NCI-H748 treated with DMSO at 0.1 percent for 48 hours (cell line): Measurements from ENCODE around the gene AK9.

Experiments
- DNase-seq: peaks from one replicate; lab custom pipeline; 2025; lab: John Stamatoyannopoulos, UW

The AK9 gene

GRCh38 chr6:109510358-109510757 lies 180.6 kb downstream of the AK9 start:
- DNase-seq, result no peak

- DNase-seq, result no peak
Observed at GRCh38 chr6:109508166-109508860, 182.7 kb downstream of the AK9 start.

- no peak for DNase-seq
Observed at GRCh38 chr6:109507490-109508072, 183.4 kb downstream of the AK9 start.

GRCh38 chr6:109506841-109507240 lies 184.2 kb downstream of the AK9 start:
- no peak for DNase-seq

- no peak for DNase-seq
Observed at GRCh38 chr6:109506314-109506713, 184.7 kb downstream of the AK9 start.

- no peak for DNase-seq
Observed at GRCh38 chr6:109503327-109504224, 187.4 kb downstream of the AK9 start.

- DNase-seq, result no peak
Observed at GRCh38 chr6:109498936-109499335, 192.1 kb downstream of the AK9 start.

- DNase-seq, result no peak
Observed at GRCh38 chr6:109498052-109498451, 192.9 kb downstream of the AK9 start.

- no peak for DNase-seq
Observed at GRCh38 chr6:109496036-109496772, 194.8 kb downstream of the AK9 start.

- DNase-seq, result no peak
Observed at GRCh38 chr6:109493865-109494264, 197.1 kb downstream of the AK9 start.

GRCh38 chr6:109491207-109491938 lies 199.6 kb downstream of the AK9 start:
- DNase-seq, result no peak

- no peak for DNase-seq
Observed at GRCh38 chr6:109490713-109491112, 200.3 kb downstream of the AK9 start.

GRCh38 chr6:109488001-109488400 lies 203.0 kb downstream of the AK9 start:
- DNase-seq, result no peak

- DNase-seq, result no peak
Observed at GRCh38 chr6:109486068-109486467, 204.9 kb downstream of the AK9 start.

- no peak for DNase-seq
Observed at GRCh38 chr6:109485266-109485935, 205.6 kb downstream of the AK9 start.

- DNase-seq, result no peak
Observed at GRCh38 chr6:109484122-109484521, 206.9 kb downstream of the AK9 start.

GRCh38 chr6:109483735-109484057 lies 207.3 kb downstream of the AK9 start:
- no peak for DNase-seq

- peak; percentile 88 for DNase-seq
Observed at GRCh38 chr6:109482905-109483734, 207.9 kb downstream of the AK9 start, which contains the start of gene ZBTB24. ZBTB24 (minus strand) TSS chr6:109483219; CDS start chr6:109482026, 1,193 bp downstream.

GRCh38 chr6:109480993-109481480 lies 210.0 kb downstream of the AK9 start:
- no peak for DNase-seq
